IPS DF 6.9 (cell line): ENCODE results near the gene ASPG.

Experiments used
- DNase-seq: peaks from one replicate; pipeline ENCODE4 v3.0.0-alpha.2; 2013; ENCODE audit warnings: low read depth, low spot score
- H3K27ac ChIP-seq: one replicate; pipeline ENCODE4 v1.5.1; 2013; ENCODE audit warnings: low read length, control low read depth
- H3K27me3 ChIP-seq: 2 replicates; pipeline ENCODE4 v1.6.1; 2013; ENCODE audit warnings: mild to moderate bottlenecking, low read length; ENCODE audit not compliant: control insufficient read depth, insufficient read depth
- H3K36me3 ChIP-seq: 2 replicates; pipeline ENCODE4 v1.6.1; 2013; ENCODE audit warnings: low read length; ENCODE audit not compliant: control insufficient read depth, insufficient read depth
- H3K4me1 ChIP-seq: 2 replicates; pipeline ENCODE4 v1.6.1; 2013; ENCODE audit warnings: low read length; ENCODE audit not compliant: control insufficient read depth, insufficient read depth
- H3K4me3 ChIP-seq: 2 replicates; pipeline ENCODE4 v1.5.1; 2013; ENCODE audit warnings: mild to moderate bottlenecking, low read length
- H3K9me3 ChIP-seq: 2 replicates; pipeline ENCODE4 v1.6.1; 2013; ENCODE audit warnings: low read length, inconsistent platforms; ENCODE audit not compliant: control insufficient read depth, insufficient read depth
- WGBS: extraction: QIAGEN DNeasy Blood & Tissue Kit; methylation state at CpG from one replicate; pipeline ENCODE4 v1.1.7; 2013; ENCODE audit warnings: mixed read lengths, missing lambda C conversion rate; ENCODE audit not compliant: insufficient read length, insufficient coverage; 5-methylcytosine and 5-hydroxymethylcytosine counted together

The ASPG gene

GRCh38 chr14:104049576-104050240 is 35.8 kb upstream of the ASPG start:
- H3K36me3 ChIP-seq = no peaks in the 10 kb centered on the region
- H3K4me1 ChIP-seq = no peaks in the 10 kb centered on the region
- no peak overlapping the region for H3K27ac ChIP-seq
- no peak overlapping the region for H3K4me3 ChIP-seq
- no peaks in the 10 kb centered on the region for H3K27me3 ChIP-seq
- no CpG with 5 or more reads among the region's 9 CpGs for WGBS
- H3K9me3 ChIP-seq = no peaks in the 10 kb centered on the region
- DNase-seq = no peak

- no peak for DNase-seq
- Histone ChIP-seq H3K27ac (no peak overlapping the region), H3K4me1 (no peaks in the 10 kb centered on the region), H3K4me3 (no peak overlapping the region), H3K9me3 (no peaks in the 10 kb centered on the region), H3K36me3 (no peaks in the 10 kb centered on the region), H3K27me3 (no peaks in the 10 kb centered on the region)
- no CpG with 5 or more reads among the region's 5 CpGs for WGBS
Measured at GRCh38 chr14:104051092-104051813, 34.2 kb upstream of the ASPG start.

- Histone ChIP-seq H3K4me3 (no peak overlapping the region), H3K36me3 (no peaks in the 10 kb centered on the region), H3K9me3 (no peaks in the 10 kb centered on the region), H3K27ac (no peak overlapping the region), H3K4me1 (no peaks in the 10 kb centered on the region), H3K27me3 (no peaks in the 10 kb centered on the region)
- no CpG with 5 or more reads among the region's 16 CpGs for WGBS
- DNase-seq = no peak
Measured at GRCh38 chr14:104054222-104054905, 31.1 kb upstream of the ASPG start.

GRCh38 chr14:104062281-104062680 is 23.2 kb upstream of the ASPG start:
- Histone ChIP-seq H3K36me3 (no peaks in the 10 kb centered on the region), H3K4me1 (no peaks in the 10 kb centered on the region), H3K27ac (no peak overlapping the region), H3K27me3 (no peaks in the 10 kb centered on the region), H3K4me3 (no peak overlapping the region), H3K9me3 (peaks cover 5% of the 10 kb centered on the region; the same call in 1 of the 2 replicates)
- no CpG with 5 or more reads among the region's 1 CpG for WGBS
- no peak for DNase-seq

GRCh38 chr14:104064003-104064402 is 21.5 kb upstream of the ASPG start:
- no peak for DNase-seq
- H3K9me3 ChIP-seq = peaks cover 5% of the 10 kb centered on the region; the same call in 1 of the 2 replicates
- no peaks in the 10 kb centered on the region for H3K27me3 ChIP-seq
- H3K36me3 ChIP-seq = no peaks in the 10 kb centered on the region
- H3K4me1 ChIP-seq = no peaks in the 10 kb centered on the region
- no peak overlapping the region for H3K4me3 ChIP-seq
- no CpG with 5 or more reads among the region's 10 CpGs for WGBS
- no peak overlapping the region for H3K27ac ChIP-seq

- WGBS = no CpG with 5 or more reads among the region's 5 CpGs
- Histone ChIP-seq H3K27ac (no peak overlapping the region), H3K27me3 (no peaks in the 10 kb centered on the region), H3K4me3 (no peak overlapping the region), H3K9me3 (peaks cover 5% of the 10 kb centered on the region), H3K36me3 (no peaks in the 10 kb centered on the region), H3K4me1 (no peaks in the 10 kb centered on the region)
- no peak for DNase-seq
Measured at GRCh38 chr14:104066279-104066678, 19.2 kb upstream of the ASPG start.

- no peaks in the 10 kb centered on the region for H3K36me3 ChIP-seq
- H3K27me3 ChIP-seq = no peaks in the 10 kb centered on the region
- DNase-seq = no peak
- no CpG with 5 or more reads among the region's 4 CpGs for WGBS
- no peaks in the 10 kb centered on the region for H3K4me1 ChIP-seq
- H3K27ac ChIP-seq = no peak overlapping the region
- no peak overlapping the region for H3K4me3 ChIP-seq
- peaks cover 5% of the 10 kb centered on the region for H3K9me3 ChIP-seq
Measured at GRCh38 chr14:104066719-104067295, 18.7 kb upstream of the ASPG start.

GRCh38 chr14:104069541-104069940 is 16.0 kb upstream of the ASPG start:
- Histone ChIP-seq H3K27ac (no peak overlapping the region), H3K27me3 (no peaks in the 10 kb centered on the region), H3K4me3 (no peak overlapping the region), H3K36me3 (no peaks in the 10 kb centered on the region), H3K9me3 (peaks cover 5% of the 10 kb centered on the region), H3K4me1 (no peaks in the 10 kb centered on the region)
- no CpG with 5 or more reads among the region's 7 CpGs for WGBS
- DNase-seq = no peak

GRCh38 chr14:104072586-104072985 is 12.9 kb upstream of the ASPG start:
- Histone ChIP-seq H3K9me3 (peaks cover 1% of the 10 kb centered on the region), H3K4me1 (no peaks in the 10 kb centered on the region), H3K27me3 (no peaks in the 10 kb centered on the region), H3K4me3 (no peak overlapping the region), H3K27ac (no peak overlapping the region), H3K36me3 (no peaks in the 10 kb centered on the region)
- no CpG with 5 or more reads among the region's 3 CpGs for WGBS
- no peak for DNase-seq

- no peak overlapping the region for H3K27ac ChIP-seq
- H3K36me3 ChIP-seq = no peaks in the 10 kb centered on the region
- no CpG with 5 or more reads among the region's 4 CpGs for WGBS
- H3K9me3 ChIP-seq = peaks cover 1% of the 10 kb centered on the region
- H3K4me3 ChIP-seq = no peak overlapping the region
- H3K27me3 ChIP-seq = no peaks in the 10 kb centered on the region
- no peak for DNase-seq
- no peaks in the 10 kb centered on the region for H3K4me1 ChIP-seq
Measured at GRCh38 chr14:104073764-104074163, 11.7 kb upstream of the ASPG start.
